Type B pancreatic cell (in vitro differentiated cells): ENCODE data around the gene GLDC. TPM values are rescaled to one million over a fixed set of nuclear protein-coding genes. Genes with fewer than 3 reads are reported as not detected.
"Not testable (repeated sequence)": the region's sequence is repeated elsewhere in the genome, so short reads cannot be mapped to it uniquely, and the experiment has no call there.

ENCODE experiments used
- DNase-seq: peaks from one replicate; pipeline ENCODE4 v3.0.0; 2021; ENCODE audit warnings: mixed read lengths; ENCODE audit not compliant: unreplicated experiment; ENCODE audit errors: extremely low spot score
- H3K27ac Mint-ChIP-seq: 2 replicates; pipeline ENCODE4 v1.8.0; 2021; ENCODE audit warnings: mild to moderate bottlenecking, mixed read lengths
- H3K27me3 Mint-ChIP-seq: 2 replicates; pipeline ENCODE4 v1.8.0; 2021; ENCODE audit warnings: mixed read lengths
- H3K36me3 Mint-ChIP-seq: 2 replicates; pipeline ENCODE4 v1.8.0; 2021; ENCODE audit warnings: mixed read lengths
- H3K4me1 Mint-ChIP-seq: one replicate; pipeline ENCODE4 v1.8.0; 2021; ENCODE audit warnings: mixed read lengths; ENCODE audit not compliant: unreplicated experiment
- H3K4me3 Mint-ChIP-seq: 2 replicates; pipeline ENCODE4 v1.8.0; 2021; ENCODE audit warnings: mild to moderate bottlenecking, mixed read lengths
- H3K9me3 Mint-ChIP-seq: 2 replicates; pipeline ENCODE4 v1.8.0; 2021; ENCODE audit warnings: mixed read lengths
- CTCF ChIP-seq: fragments of 200-600 bp; sonication (generic); conservative IDR thresholded peaks from 2 replicates; pipeline ENCODE4 v1.5.0; 2021; ENCODE audit warnings: antibody characterized with exemption, mild to moderate bottlenecking
- total RNA-seq: library from RNA; stranded (reverse); gene quantifications from 2 replicates; pipeline ENCODE4 v1.2.1, GENCODE V29; 2021; ENCODE audit warnings: low replicate concordance

GLDC gene
- total RNA-seq, 1 donor from 2014 or later: 11.8 TPM

- no peak for DNase-seq
- Mint-ChIP-seq H3K27me3 (no peaks in the 10 kb centered on the region), H3K27ac (no peak overlapping the region), H3K9me3 (no peaks in the 10 kb centered on the region), H3K36me3 (no peaks in the 10 kb centered on the region), H3K4me1 (peaks cover 10% of the 10 kb centered on the region), H3K4me3 (no peak overlapping the region)
- TF ChIP-seq CTCF: no peak
Measured at GRCh38 chr9:6549106-6549800, 96.3 kb downstream of the GLDC start.

GRCh38 chr9:6545017-6545691 lies 100.4 kb downstream of the GLDC start:
- no peaks in the 10 kb centered on the region for H3K27me3 Mint-ChIP-seq
- H3K27ac Mint-ChIP-seq: peak overlapping the region; percentile 81
- no peaks in the 10 kb centered on the region for H3K9me3 Mint-ChIP-seq
- TF ChIP-seq CTCF: no peak
- no peaks in the 10 kb centered on the region for H3K4me1 Mint-ChIP-seq
- H3K36me3 Mint-ChIP-seq: no peaks in the 10 kb centered on the region
- no peak overlapping the region for H3K4me3 Mint-ChIP-seq
- DNase-seq: no peak

GRCh38 chr9:6543204-6543603 lies 102.3 kb downstream of the GLDC start:
- no peaks in the 10 kb centered on the region for H3K27me3 Mint-ChIP-seq
- no peaks in the 10 kb centered on the region for H3K4me1 Mint-ChIP-seq
- H3K9me3 Mint-ChIP-seq: no peaks in the 10 kb centered on the region
- no peak overlapping the region for H3K4me3 Mint-ChIP-seq
- H3K36me3 Mint-ChIP-seq: no peaks in the 10 kb centered on the region
- no peak for DNase-seq
- TF ChIP-seq CTCF: no peak
- H3K27ac Mint-ChIP-seq: no peak overlapping the region

GRCh38 chr9:6542617-6543016 lies 102.9 kb downstream of the GLDC start:
- H3K36me3 Mint-ChIP-seq, H3K4me1 Mint-ChIP-seq, H3K27me3 Mint-ChIP-seq, H3K4me3 Mint-ChIP-seq, H3K27ac Mint-ChIP-seq, DNase-seq, H3K9me3 Mint-ChIP-seq: not testable (repeated sequence)

- Mint-ChIP-seq H3K4me3 (no peak overlapping the region), H3K9me3 (no peaks in the 10 kb centered on the region), H3K27me3 (no peaks in the 10 kb centered on the region), H3K27ac (no peak overlapping the region), H3K36me3 (no peaks in the 10 kb centered on the region), H3K4me1 (no peaks in the 10 kb centered on the region)
- no peak for DNase-seq
- no peak for TF ChIP-seq CTCF
Measured at GRCh38 chr9:6538666-6539071, 106.9 kb downstream of the GLDC start.

GRCh38 chr9:6535594-6535993 lies 109.9 kb downstream of the GLDC start:
- no peak for TF ChIP-seq CTCF
- Mint-ChIP-seq H3K27me3 (no peaks in the 10 kb centered on the region), H3K27ac (no peak overlapping the region), H3K4me3 (no peak overlapping the region), H3K9me3 (no peaks in the 10 kb centered on the region), H3K36me3 (no peaks in the 10 kb centered on the region), H3K4me1 (no peaks in the 10 kb centered on the region)
- DNase-seq: no peak
